Glutamatergic neuron (in vitro differentiated cells): ENCODE data around the gene DHRS7. TPM values are rescaled to one million over a fixed set of nuclear protein-coding genes. Genes with fewer than 3 reads are reported as not detected.

Experiments used
- DNase-seq: peaks from one replicate; pipeline ENCODE4 v3.0.0; 2022
- H3K27ac Mint-ChIP-seq: one replicate; pipeline ENCODE4 v1.8.0; 2020; ENCODE audit warnings: mild to moderate bottlenecking, mixed read lengths, inconsistent platforms; ENCODE audit not compliant: unreplicated experiment
- H3K27me3 Mint-ChIP-seq: one replicate; pipeline ENCODE4 v1.8.0; 2020; ENCODE audit warnings: mild to moderate bottlenecking, moderate library complexity, mixed read lengths, inconsistent platforms; ENCODE audit not compliant: unreplicated experiment
- H3K36me3 Mint-ChIP-seq: one replicate; pipeline ENCODE4 v1.8.0; 2020; ENCODE audit warnings: mild to moderate bottlenecking, mixed read lengths, inconsistent platforms; ENCODE audit not compliant: unreplicated experiment
- H3K4me1 Mint-ChIP-seq: one replicate; pipeline ENCODE4 v1.8.0; 2020; ENCODE audit warnings: mild to moderate bottlenecking, low read depth, mixed read lengths, inconsistent platforms; ENCODE audit not compliant: unreplicated experiment
- H3K4me3 Mint-ChIP-seq: one replicate; pipeline ENCODE4 v1.8.0; 2020; ENCODE audit warnings: mild to moderate bottlenecking, mixed read lengths, inconsistent platforms; ENCODE audit not compliant: unreplicated experiment
- H3K9me3 Mint-ChIP-seq: one replicate; pipeline ENCODE4 v1.8.0; 2020; ENCODE audit warnings: mild to moderate bottlenecking, moderate library complexity, mixed read lengths, inconsistent platforms; ENCODE audit not compliant: unreplicated experiment
- total RNA-seq: library from RNA; stranded (reverse); fragmentation: NEBNext Ultra II Directional; extraction: Animal tissue kit (Norgen Biotek cat#: 25700); gene quantifications from one replicate; pipeline ENCODE4 v1.2.1, GENCODE V29; 2021; ENCODE audit not compliant: unreplicated experiment
- TF ChIP-seq, protein P1 (sequence below): fragments of 200-600 bp; sonication (generic); IDR thresholded peaks from one replicate; pipeline ENCODE4 v1.5.0; 2021; ENCODE audit not compliant: partially characterized antibody, unreplicated experiment

The DHRS7 gene
- total RNA-seq, 1 donor from 2014 or later = 74.8 TPM

DNA sequence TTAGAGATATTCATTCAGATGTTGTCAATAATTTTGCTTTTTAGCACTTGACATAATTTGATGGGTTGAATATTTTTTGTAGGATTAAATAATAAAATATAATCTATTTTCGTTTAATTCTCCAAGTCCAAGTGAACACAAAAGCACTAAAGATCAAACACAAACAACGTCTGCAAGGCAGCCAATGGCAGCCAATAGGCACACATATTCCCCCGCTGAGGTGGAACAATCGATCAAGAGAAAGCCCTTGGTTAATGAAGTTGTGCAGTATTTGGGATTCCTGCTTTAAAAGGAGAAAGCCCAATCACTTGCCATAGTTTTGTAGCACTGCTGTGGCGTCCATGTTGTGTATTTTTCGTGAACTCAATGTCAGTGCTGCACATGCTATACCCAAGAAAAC, 1.5 kb downstream of the DHRS7 start:
- Mint-ChIP-seq H3K4me1 (peaks cover 11% of the 10 kb centered on the region), H3K9me3 (peaks cover 8% of the 10 kb centered on the region), H3K27ac (no peak overlapping the region), H3K36me3 (no peaks in the 10 kb centered on the region), H3K27me3 (peaks cover 9% of the 10 kb centered on the region), H3K4me3 (peak overlapping the region; percentile 93)
- DNase-seq = no peak
- TF ChIP-seq, protein P1, sequence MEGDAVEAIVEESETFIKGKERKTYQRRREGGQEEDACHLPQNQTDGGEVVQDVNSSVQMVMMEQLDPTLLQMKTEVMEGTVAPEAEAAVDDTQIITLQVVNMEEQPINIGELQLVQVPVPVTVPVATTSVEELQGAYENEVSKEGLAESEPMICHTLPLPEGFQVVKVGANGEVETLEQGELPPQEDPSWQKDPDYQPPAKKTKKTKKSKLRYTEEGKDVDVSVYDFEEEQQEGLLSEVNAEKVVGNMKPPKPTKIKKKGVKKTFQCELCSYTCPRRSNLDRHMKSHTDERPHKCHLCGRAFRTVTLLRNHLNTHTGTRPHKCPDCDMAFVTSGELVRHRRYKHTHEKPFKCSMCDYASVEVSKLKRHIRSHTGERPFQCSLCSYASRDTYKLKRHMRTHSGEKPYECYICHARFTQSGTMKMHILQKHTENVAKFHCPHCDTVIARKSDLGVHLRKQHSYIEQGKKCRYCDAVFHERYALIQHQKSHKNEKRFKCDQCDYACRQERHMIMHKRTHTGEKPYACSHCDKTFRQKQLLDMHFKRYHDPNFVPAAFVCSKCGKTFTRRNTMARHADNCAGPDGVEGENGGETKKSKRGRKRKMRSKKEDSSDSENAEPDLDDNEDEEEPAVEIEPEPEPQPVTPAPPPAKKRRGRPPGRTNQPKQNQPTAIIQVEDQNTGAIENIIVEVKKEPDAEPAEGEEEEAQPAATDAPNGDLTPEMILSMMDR = no peak

DNA sequence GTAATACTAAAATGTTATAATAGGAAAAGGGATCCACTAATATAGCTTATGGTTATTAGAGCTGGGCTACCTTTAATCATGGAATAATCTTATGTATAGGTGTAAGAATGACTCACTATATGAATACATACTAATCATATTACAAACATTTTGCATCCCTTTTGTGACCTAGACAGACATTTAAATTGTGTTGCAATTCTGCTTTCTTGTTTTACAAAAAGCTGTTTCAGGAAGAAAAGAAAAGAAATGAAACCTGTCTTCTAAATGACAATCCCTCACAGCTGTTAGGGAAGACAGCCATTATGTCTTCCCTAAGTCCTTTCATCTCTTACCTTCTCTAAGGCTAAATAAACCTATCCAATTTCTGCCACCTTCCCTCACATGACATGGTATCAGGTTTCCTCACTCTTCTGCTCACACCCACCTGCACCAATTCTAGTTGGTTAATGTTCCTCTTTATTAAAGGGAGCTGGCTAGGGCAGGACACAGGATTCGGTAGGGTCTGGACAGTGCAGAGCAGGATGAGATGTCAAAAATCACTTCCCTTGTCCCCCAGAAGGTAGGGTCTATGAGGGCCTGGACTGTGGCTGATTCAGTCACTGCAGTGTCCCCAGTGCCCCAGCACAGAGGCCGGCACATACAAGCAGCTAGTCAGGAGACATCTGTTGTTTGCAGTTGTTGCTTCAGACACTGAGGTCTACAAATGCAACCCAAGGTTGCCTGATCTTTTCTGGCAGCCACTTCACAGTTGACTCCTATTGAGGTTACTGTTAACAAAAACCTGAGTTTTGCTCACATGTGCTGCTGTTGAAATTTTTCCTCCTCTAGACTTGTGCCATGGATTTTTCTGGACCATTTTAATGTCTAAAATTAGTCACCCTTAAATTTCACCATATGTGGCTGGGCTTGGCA, 3.7 kb downstream of the DHRS7 start:
- Mint-ChIP-seq H3K4me3 (peak overlapping the region; percentile 23), H3K27me3 (peaks cover 9% of the 10 kb centered on the region), H3K9me3 (peaks cover 8% of the 10 kb centered on the region), H3K36me3 (no peaks in the 10 kb centered on the region), H3K27ac (peak overlapping the region; percentile 84), H3K4me1 (peaks cover 11% of the 10 kb centered on the region)
- TF ChIP-seq, protein P1 = no peak
- DNase-seq = no peak

DNA sequence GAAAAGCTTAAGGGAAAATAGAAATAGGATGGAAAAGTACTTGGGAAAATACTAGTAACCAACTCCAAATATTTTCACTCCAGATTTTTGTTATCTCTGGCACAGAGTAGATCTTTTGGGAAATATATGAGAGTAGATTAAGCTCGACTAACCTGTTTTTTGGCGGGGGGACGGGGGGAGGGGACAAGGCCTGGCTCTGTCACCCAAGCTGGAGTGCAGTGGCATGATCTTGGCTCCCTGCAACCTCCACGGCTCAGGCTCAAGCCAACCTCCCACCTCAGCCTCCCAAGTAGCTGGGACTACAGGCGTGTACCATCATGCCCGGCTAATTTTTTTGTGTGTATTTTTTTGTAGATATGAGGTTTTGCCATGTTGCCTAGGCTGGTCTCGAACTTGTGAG, 4.8 kb downstream of the DHRS7 start:
- Mint-ChIP-seq H3K27ac (no peak overlapping the region), H3K4me1 (peaks cover 5% of the 10 kb centered on the region), H3K9me3 (peaks cover 7% of the 10 kb centered on the region), H3K27me3 (peaks cover 7% of the 10 kb centered on the region), H3K36me3 (no peaks in the 10 kb centered on the region), H3K4me3 (no peak overlapping the region)
- TF ChIP-seq, protein P1 = no peak
- no peak for DNase-seq

DNA sequence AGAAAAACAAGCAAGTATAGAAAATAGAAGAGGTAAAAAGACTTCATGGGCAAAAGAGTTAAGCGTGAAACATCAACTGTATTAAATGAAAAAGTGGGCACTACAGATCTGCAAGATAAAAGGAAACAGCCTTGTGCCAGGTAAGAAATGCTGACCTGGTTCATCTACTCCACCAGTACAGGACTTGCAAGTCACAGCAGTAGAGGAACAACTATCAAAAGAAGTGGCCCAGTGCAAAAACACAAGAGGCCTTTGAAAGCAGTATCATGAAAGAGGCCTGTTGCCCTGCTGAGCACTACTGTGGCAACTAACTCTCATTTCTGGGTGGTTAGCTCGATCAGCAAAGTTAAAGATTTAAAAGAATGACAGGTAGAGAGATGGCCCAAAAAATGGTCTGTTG, 10.5 kb downstream of the DHRS7 start:
- Mint-ChIP-seq H3K9me3 (peaks cover 4% of the 10 kb centered on the region), H3K27ac (no peak overlapping the region), H3K36me3 (no peaks in the 10 kb centered on the region), H3K27me3 (peaks cover 2% of the 10 kb centered on the region), H3K4me3 (no peak overlapping the region), H3K4me1 (peaks cover 9% of the 10 kb centered on the region)
- no peak for DNase-seq
- TF ChIP-seq, protein P1 = no peak

DNA sequence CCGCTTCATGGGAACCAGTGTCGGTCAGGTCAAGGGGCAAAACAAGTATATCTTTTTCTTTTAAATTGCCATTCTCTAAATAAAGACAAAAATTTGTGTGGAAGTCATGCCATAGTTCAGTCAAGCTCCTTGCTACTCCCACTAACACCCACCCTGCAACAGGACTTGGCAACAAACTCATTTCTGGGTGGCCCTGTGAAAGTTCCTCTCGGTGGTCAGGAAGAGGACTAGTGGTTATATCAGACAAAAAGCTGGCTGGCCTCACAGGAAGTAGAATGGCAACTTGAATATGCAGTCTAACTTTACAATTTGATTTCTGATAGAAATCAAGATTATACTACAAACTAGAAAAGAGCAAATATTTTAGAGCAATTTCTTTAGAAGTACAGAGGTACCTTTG, 11.2 kb downstream of the DHRS7 start:
- Mint-ChIP-seq H3K36me3 (no peaks in the 10 kb centered on the region), H3K27me3 (peaks cover 2% of the 10 kb centered on the region), H3K4me1 (peaks cover 9% of the 10 kb centered on the region), H3K4me3 (no peak overlapping the region), H3K27ac (no peak overlapping the region), H3K9me3 (peaks cover 4% of the 10 kb centered on the region)
- DNase-seq = no peak
- TF ChIP-seq, protein P1 = no peak
